A673 (cell line): ENCODE results near the gene BIRC7. TPM values are rescaled to one million over a fixed set of nuclear protein-coding genes. Genes with fewer than 3 reads are reported as not detected.
A peak's percentile ranks its signal among the peaks of the same experiment; 100 is the strongest.

ENCODE experiments used
- BruUV-seq: library from RNA; stranded (reverse); fragments of 400-500 nt; replicated peaks from 2 replicates; lab custom pipeline; 2021; lab: Mats Ljungman, UMichigan
- CTCF ChIA-PET: fragments of 300-600 bp; sonication (Branson Sonifier 250); formaldehyde crosslinking; loops from one replicate; lab custom pipeline; 2022; ENCODE audit warnings: antibody characterized with exemption; lab: Charles Lee
- POLR2A ChIA-PET: fragments of 300-600 bp; sonication (Branson Sonifier 250); formaldehyde crosslinking; loops from one replicate; lab custom pipeline; 2022; ENCODE audit warnings: antibody characterized with exemption; ENCODE audit not compliant: low non-redundant PET; lab: Charles Lee
- DNase-seq: peaks from one replicate; pipeline ENCODE4 v3.0.0-alpha.2; 2015; ENCODE audit warnings: low spot score
- H3K27ac ChIP-seq: fragments of 200-600 bp; sonication (generic); 2 replicates; pipeline ENCODE4 v1.5.1; 2016; ENCODE audit warnings: mixed run types, low read depth, mild to moderate bottlenecking, mixed read lengths, antibody characterized with exemption, low read length; ENCODE audit not compliant: poor library complexity, severe bottlenecking
- H3K27me3 ChIP-seq: fragments of 200-600 bp; sonication (generic); replicated peaks from 2 replicates; pipeline ENCODE4 v1.6.1; 2017; ENCODE audit warnings: mixed run types, low read depth, mild to moderate bottlenecking, mixed read lengths, antibody characterized with exemption, low read length; ENCODE audit not compliant: insufficient read depth, poor library complexity
- H3K36me3 ChIP-seq: fragments of 200-600 bp; sonication (generic); 2 replicates; pipeline ENCODE4 v1.6.1; 2016; ENCODE audit warnings: mixed run types, mild to moderate bottlenecking, mixed read lengths, antibody characterized with exemption, low read length; ENCODE audit not compliant: insufficient read depth, poor library complexity, severe bottlenecking
- H3K4me1 ChIP-seq: fragments of 200-600 bp; sonication (generic); 2 replicates; pipeline ENCODE4 v1.6.1; 2017; ENCODE audit warnings: mixed run types, mild to moderate bottlenecking, mixed read lengths, antibody characterized with exemption, low read length; ENCODE audit not compliant: insufficient read depth, poor library complexity, severe bottlenecking
- H3K4me3 ChIP-seq: fragments of 200-600 bp; sonication (generic); 2 replicates; pipeline ENCODE4 v1.5.1; 2016; ENCODE audit warnings: low read depth, mixed run types, mild to moderate bottlenecking, mixed read lengths, low read length; ENCODE audit not compliant: poor library complexity, severe bottlenecking
- H3K9me3 ChIP-seq: fragments of 200-600 bp; sonication (generic); 2 replicates; pipeline ENCODE4 v1.6.1; 2016; ENCODE audit warnings: mixed run types, low read depth, mild to moderate bottlenecking, mixed read lengths, antibody characterized with exemption, low read length; ENCODE audit not compliant: poor library complexity, severe bottlenecking
- CTCF ChIP-seq: fragments of 300-800, 200-600 bp; sonication (generic); conservative IDR thresholded peaks from 2 replicates; pipeline ENCODE4 v1.5.1; 2017; ENCODE audit warnings: low read depth, mild to moderate bottlenecking, antibody characterized with exemption, low read length, moderate library complexity, mixed read lengths
- EZH2 ChIP-seq: fragments of 200-600 bp; sonication (generic); IDR thresholded peaks from 2 replicates; pipeline ENCODE4 v1.6.1; 2017; ENCODE audit warnings: borderline replicate concordance, low read depth, mild to moderate bottlenecking, mixed read lengths, antibody characterized with exemption, low read length; ENCODE audit not compliant: poor library complexity, severe bottlenecking
- intact Hi-C: fragments of 100-400 bp; cut with micrococcal nuclease; formaldehyde crosslinking; loops from one replicate; pipeline ENCODE4 v1.10.0; 2022; ENCODE audit not compliant: unreplicated experiment
- total RNA-seq: library from RNA; stranded (reverse); gene quantifications from 2 replicates; pipeline ENCODE4 v1.2.3, GENCODE V29; 2021

The BIRC7 gene
- total RNA-seq, 1 experiment from 2014 or later = not detected

GRCh38 chr20:63236116-63236837 lies 572 bp downstream of the BIRC7 start:
- H3K4me3 ChIP-seq = no peak overlapping the region
- BruUV-seq = no TSS peak
- DNase-seq = no peak
- H3K9me3 ChIP-seq = no peaks in the 10 kb centered on the region
- H3K27ac ChIP-seq = no peak overlapping the region
- no peak for TF ChIP-seq EZH2
- TF ChIP-seq CTCF = no peak
- H3K4me1 ChIP-seq = no peaks in the 10 kb centered on the region
- ChIA-PET CTCF (no interaction called here), POLR2A (no interaction called here)
- intact Hi-C loops = no loop called here
- peaks cover 12% of the 10 kb centered on the region for H3K27me3 ChIP-seq
- no peaks in the 10 kb centered on the region for H3K36me3 ChIP-seq

- Histone ChIP-seq H3K27me3 (peaks cover 1% of the 10 kb centered on the region), H3K27ac (no peak overlapping the region), H3K9me3 (no peaks in the 10 kb centered on the region), H3K4me3 (no peak overlapping the region), H3K4me1 (no peaks in the 10 kb centered on the region), H3K36me3 (no peaks in the 10 kb centered on the region)
- intact Hi-C loops = no loop called here
- BruUV-seq = no TSS peak
- DNase-seq = no peak
- POLR2A ChIA-PET = no interaction called here
- TF ChIP-seq EZH2 (no peak), CTCF (no peak)
- CTCF ChIA-PET = interaction anchor here (0.6 kb wide), 2 partner anchors 15 to 166 kb away, joined by 3 to 4 read pairs; no protein-coding TSS in a partner anchor
Observed at GRCh38 chr20:63238031-63238430, 2.3 kb downstream of the BIRC7 start.

GRCh38 chr20:63238514-63239125 lies 2.9 kb downstream of the BIRC7 start:
- no peaks in the 10 kb centered on the region for H3K9me3 ChIP-seq
- POLR2A ChIA-PET = no interaction called here
- H3K4me1 ChIP-seq = no peaks in the 10 kb centered on the region
- no peaks in the 10 kb centered on the region for H3K36me3 ChIP-seq
- CTCF ChIA-PET = interaction anchor here (0.6 kb wide), 1 partner anchor 167 kb away, joined by 3 read pairs; no protein-coding TSS in a partner anchor
- no TSS peak for BruUV-seq
- TF ChIP-seq CTCF (no peak), EZH2 (no peak)
- H3K27me3 ChIP-seq = no peaks in the 10 kb centered on the region
- H3K27ac ChIP-seq = no peak overlapping the region
- intact Hi-C loops = no loop called here
- peak; percentile 44 for DNase-seq
- no peak overlapping the region for H3K4me3 ChIP-seq
